Hypothalamus (tissue), 51 donors: Measurements from ENCODE around the gene GLB1L.
A peak's percentile ranks its signal among the peaks of the same experiment; 100 is the strongest.
"Not testable (repeated sequence)": the region's sequence is repeated elsewhere in the genome, so short reads cannot be mapped to it uniquely, and the experiment has no call there.

Experiments
- DNase-seq, 51 donors: peaks; one replicate each; lab custom pipeline; 2025; lab: John Stamatoyannopoulos, UW

Gene GLB1L

GRCh38 chr2:219245148-219245898 lies at the start of gene GLB1L, which contains the start of gene STK16:
Gene GLB1L, minus strand, starts transcription at chr2:219245444. Its CDS starts 1,871 bp downstream, at chr2:219243573.
Gene STK16, plus strand, starts transcription at chr2:219245479. Its CDS starts 521 bp downstream, at chr2:219246000.
- DNase-seq: peak; percentile 36 to 97 (median 88)

DNA sequence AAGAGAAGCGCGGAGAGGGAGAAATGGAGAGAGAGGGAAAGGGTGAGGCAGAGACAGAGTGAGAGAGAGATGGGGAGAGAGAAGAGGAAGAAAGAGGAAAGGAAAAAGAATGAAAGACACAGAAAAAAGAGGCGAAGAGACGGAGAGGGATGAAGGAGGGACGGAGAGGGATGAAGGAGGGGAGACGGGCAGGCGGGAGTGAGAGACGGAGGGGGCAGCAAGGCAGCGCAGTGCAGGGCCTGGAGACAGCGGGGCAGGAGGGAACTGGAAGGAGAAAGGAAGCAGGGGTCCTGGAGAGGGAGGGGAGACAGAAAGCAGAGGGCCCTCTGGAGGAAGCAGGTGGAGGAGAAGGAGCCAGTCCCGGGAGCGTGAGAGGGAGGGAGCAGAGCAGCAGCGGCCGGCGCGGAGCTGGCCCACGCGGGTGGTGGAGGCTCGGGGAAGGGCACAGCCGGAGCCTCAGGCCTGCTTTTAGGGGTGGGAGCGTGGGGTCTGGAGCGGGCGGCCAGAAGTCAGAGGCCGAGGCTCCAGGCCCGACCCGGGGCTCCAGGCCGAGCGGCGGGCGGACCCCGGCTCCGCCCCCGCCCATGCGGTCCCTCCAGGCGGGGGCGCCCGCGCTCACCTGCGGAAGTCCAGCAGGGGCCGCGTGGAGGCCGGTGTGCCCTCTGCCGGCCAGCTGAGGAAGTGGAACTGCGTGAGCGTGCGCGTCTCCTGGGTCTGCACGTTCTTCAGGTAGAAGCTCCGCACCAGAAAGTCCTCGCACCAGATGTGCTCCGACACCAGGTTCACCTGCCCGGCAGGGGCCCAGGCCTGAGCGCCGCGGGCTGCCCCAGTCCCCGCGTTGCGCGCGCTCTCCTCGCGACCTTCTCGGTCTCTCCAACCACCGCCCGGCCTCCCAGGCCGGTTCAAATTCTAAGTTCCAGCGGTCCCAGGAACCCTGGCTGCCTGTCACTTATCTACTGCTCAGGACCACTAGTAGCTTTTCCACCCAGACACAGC lies 49.4 kb upstream of the GLB1L start:
- DNase-seq: peak in 45 of 51 donors; percentile 14 to 87 (median 74)

DNA sequence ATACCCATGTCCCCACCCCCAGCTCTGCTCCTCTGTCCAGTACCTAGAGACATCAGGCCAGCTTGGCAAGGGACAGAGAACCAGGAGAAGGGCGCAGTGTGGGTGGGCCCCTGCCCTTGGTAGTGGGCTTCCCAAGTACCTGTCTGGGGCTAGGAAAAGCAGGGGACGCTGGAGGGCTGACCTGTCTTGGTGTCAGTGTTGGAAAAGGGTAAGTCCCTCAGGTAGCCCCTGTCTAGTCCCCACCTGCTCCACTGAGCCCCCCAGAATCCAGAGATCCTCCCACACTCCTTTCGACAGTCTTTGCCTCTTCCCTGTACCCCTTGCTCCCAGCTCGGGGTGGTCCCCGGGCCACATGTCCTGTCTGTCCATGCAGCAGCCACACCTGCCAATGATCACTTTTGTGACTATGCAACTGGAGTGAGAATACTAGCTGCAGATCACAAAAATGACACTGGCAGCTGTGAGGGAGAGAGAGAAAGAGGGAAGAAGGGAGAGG lies 48.5 kb upstream of the GLB1L start:
- DNase-seq: no peak

GRCh38 chr2:219292616-219293015 lies 47.4 kb upstream of the GLB1L start:
- DNase-seq: no peak

GRCh38 chr2:219291910-219292490 lies 46.8 kb upstream of the GLB1L start:
- DNase-seq: no peak

DNA sequence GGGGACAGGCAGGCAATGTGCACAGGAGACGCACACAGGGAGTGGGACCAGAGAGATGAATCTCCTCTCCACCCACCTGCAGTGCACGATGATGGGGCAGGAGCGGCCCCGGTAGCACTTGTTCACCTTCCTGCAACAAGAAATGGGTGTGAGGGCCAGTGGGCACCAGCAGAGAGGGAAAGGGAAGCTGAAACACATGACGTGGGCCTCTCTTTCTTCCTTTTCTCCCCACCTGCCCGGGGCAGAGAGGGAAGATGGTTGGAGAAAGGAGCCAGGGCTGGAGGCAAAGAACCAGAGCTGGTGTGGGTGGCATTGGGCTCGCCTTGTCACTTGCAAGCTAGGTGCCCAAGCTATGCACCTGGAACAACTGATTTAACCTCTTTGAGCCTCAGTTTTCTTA lies 46.1 kb upstream of the GLB1L start:
- no peak for DNase-seq

DNA sequence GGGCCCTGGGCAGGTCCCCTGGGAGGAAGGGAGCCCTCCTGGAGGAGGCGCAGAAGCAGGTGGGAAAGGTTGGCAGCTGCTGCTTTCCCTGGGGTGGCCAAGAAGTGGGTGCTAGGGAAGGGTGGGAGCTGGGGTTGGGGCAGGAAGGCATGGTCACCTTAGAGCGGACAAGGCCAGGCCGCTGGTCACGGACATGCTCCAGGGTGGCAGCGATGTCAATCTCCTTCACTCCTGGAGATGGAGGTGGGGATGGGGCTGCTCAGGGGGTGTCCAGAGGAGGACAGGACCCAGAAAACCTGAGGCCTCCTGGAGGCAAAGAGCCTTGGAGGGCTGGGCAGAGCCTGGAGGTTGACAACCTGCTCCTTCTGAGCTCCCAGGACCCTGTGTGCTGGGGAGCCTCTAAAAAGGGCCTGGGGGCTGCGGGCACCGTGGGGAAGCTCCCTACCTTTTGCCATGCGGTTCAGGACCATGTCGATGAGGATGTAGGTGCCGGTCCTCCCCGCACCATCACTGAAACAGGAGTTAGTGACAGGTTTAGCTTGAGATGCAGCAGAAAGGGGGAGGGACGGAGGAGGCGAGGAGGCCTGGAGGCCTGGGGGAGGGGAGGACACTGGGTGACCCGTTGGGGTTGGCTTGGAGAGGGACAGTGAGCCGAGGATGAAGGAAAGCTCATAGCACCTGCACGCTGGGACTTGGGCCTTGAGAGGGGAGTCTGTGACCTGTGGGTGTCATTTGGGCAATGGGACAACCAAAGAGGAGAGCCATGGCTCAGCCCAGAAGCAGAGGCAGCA lies 45.3 kb upstream of the GLB1L start:
- DNase-seq: no peak

- peak in 49 of 51 donors; percentile 25 to 94 (median 79) for DNase-seq
Measured at GRCh38 chr2:219289537-219290361, 44.5 kb upstream of the GLB1L start.

DNA sequence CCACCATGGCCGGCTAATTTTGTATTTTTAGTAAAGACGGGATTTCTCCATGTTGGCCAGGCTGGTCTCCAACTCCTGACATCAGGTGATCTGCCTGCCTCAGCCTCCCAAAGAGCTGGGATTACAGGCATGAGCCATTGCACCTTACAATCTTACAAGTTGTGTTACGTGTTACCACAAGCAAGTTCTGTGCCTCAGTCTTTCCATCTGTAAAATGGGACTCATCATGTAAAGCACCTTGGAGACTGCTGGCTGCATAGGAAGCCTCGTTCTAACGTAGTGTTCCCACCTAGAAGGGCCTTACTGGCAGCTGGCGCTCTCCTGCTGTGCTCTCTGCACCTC lies 43.9 kb upstream of the GLB1L start:
- DNase-seq: no peak

- no peak for DNase-seq
Measured at GRCh38 chr2:219287580-219288265, 42.5 kb upstream of the GLB1L start.

- DNase-seq: not testable (repeated sequence)
Measured at GRCh38 chr2:219287116-219287440, 41.8 kb upstream of the GLB1L start.

- peak in 21 of 51 donors; percentile 34 to 67 (median 49) for DNase-seq
Measured at GRCh38 chr2:219286436-219287115, 41.3 kb upstream of the GLB1L start.

GRCh38 chr2:219285894-219286425 lies 40.7 kb upstream of the GLB1L start:
- peak in 26 of 51 donors; percentile 17 to 82 (median 50) for DNase-seq

- no peak for DNase-seq
Measured at GRCh38 chr2:219285373-219285735, 40.1 kb upstream of the GLB1L start.

- DNase-seq: no peak
Measured at GRCh38 chr2:219284501-219285372, 39.5 kb upstream of the GLB1L start.

GRCh38 chr2:219282943-219283581 lies 37.8 kb upstream of the GLB1L start:
- peak in 5 of 51 donors; percentile 13 to 55 (median 32) for DNase-seq
